ENCODE measurements around the gene PNPLA7. TPM values are rescaled to one million over a fixed set of nuclear protein-coding genes. Genes with fewer than 3 reads are reported as not detected.
"Not testable (repeated sequence)": the region's sequence is repeated elsewhere in the genome, so short reads cannot be mapped to it uniquely, and the experiment has no call there.

PNPLA7 gene
- total RNA-seq, 1 donor from 2014 or later, result 8.8 TPM

GRCh38 chr9:137511758-137512463 is 38.3 kb downstream of the PNPLA7 start:
- H3K27me3 Mint-ChIP-seq, result no peaks in the 10 kb centered on the region
- peaks cover 5% of the 10 kb centered on the region for H3K9me3 Mint-ChIP-seq (ENCODE audit: low read depth)
- no peak overlapping the region for H3K4me3 Mint-ChIP-seq (ENCODE audit: low read depth)
- peaks cover 7% of the 10 kb centered on the region for H3K36me3 Mint-ChIP-seq (ENCODE audit: insufficient read depth)
- peak overlapping the region; percentile 15 for H3K27ac Mint-ChIP-seq
- H3K4me1 Mint-ChIP-seq (ENCODE audit: low read depth), result peaks cover 2% of the 10 kb centered on the region
- no peak for TF ChIP-seq CTCF (IDR thresholded peaks at IDR 0.05; ENCODE audit: unreplicated experiment)
- DNase-seq (ENCODE audit: low spot score, unreplicated experiment), result no peak

GRCh38 chr9:137511126-137511525 is 39.1 kb downstream of the PNPLA7 start:
- not testable (repeated sequence) for H3K9me3 Mint-ChIP-seq (ENCODE audit: low read depth); DNase-seq (ENCODE audit: low spot score, unreplicated experiment); H3K36me3 Mint-ChIP-seq (ENCODE audit: insufficient read depth); H3K27me3 Mint-ChIP-seq; H3K4me1 Mint-ChIP-seq (ENCODE audit: low read depth); H3K27ac Mint-ChIP-seq; H3K4me3 Mint-ChIP-seq (ENCODE audit: low read depth)

- H3K27me3 Mint-ChIP-seq, result no peaks in the 10 kb centered on the region
- H3K9me3 Mint-ChIP-seq (ENCODE audit: low read depth), result peaks cover 5% of the 10 kb centered on the region
- H3K4me1 Mint-ChIP-seq (ENCODE audit: low read depth), result peaks cover 2% of the 10 kb centered on the region
- H3K27ac Mint-ChIP-seq, result no peak overlapping the region
- H3K4me3 Mint-ChIP-seq (ENCODE audit: low read depth), result no peak overlapping the region
- peaks cover 7% of the 10 kb centered on the region for H3K36me3 Mint-ChIP-seq (ENCODE audit: insufficient read depth)
- no peak for DNase-seq (ENCODE audit: low spot score, unreplicated experiment)
- no peak for TF ChIP-seq CTCF (IDR thresholded peaks at IDR 0.05; ENCODE audit: unreplicated experiment)
Observed at GRCh38 chr9:137509198-137509597, 41.0 kb downstream of the PNPLA7 start.

- Mint-ChIP-seq H3K4me1 (ENCODE audit: low read depth) (no peaks in the 10 kb centered on the region), H3K4me3 (ENCODE audit: low read depth) (no peak overlapping the region), H3K9me3 (ENCODE audit: low read depth) (peaks cover 7% of the 10 kb centered on the region)
Observed at GRCh38 chr9:137506702-137507171, 43.5 kb downstream of the PNPLA7 start.

GRCh38 chr9:137506274-137506673 is 43.9 kb downstream of the PNPLA7 start:
- peaks cover 6% of the 10 kb centered on the region for H3K36me3 Mint-ChIP-seq (ENCODE audit: insufficient read depth)
- no peaks in the 10 kb centered on the region for H3K27me3 Mint-ChIP-seq
- no peak overlapping the region for H3K27ac Mint-ChIP-seq
- H3K4me3 Mint-ChIP-seq (ENCODE audit: low read depth), result no peak overlapping the region
- no peak for TF ChIP-seq CTCF (IDR thresholded peaks at IDR 0.05; ENCODE audit: unreplicated experiment)
- peaks cover 7% of the 10 kb centered on the region for H3K9me3 Mint-ChIP-seq (ENCODE audit: low read depth)
- no peak for DNase-seq (ENCODE audit: low spot score, unreplicated experiment)
- no peaks in the 10 kb centered on the region for H3K4me1 Mint-ChIP-seq (ENCODE audit: low read depth)

More at GRCh38 chr9:137506702-137507171, 43.5 kb downstream of the PNPLA7 start:
- no peak for DNase-seq (ENCODE audit: low spot score, unreplicated experiment)
- Mint-ChIP-seq H3K27ac (no peak overlapping the region), H3K27me3 (no peaks in the 10 kb centered on the region), H3K36me3 (ENCODE audit: insufficient read depth) (peaks cover 7% of the 10 kb centered on the region)
- TF ChIP-seq CTCF (IDR thresholded peaks at IDR 0.05; ENCODE audit: unreplicated experiment), result no peak

All from progenitor cell of endocrine pancreas (in vitro differentiated cells).